ENCODE data around the gene ARL2BP. TPM values are rescaled to one million over a fixed set of nuclear protein-coding genes. Genes with fewer than 3 reads are reported as not detected.
"Not testable (repeated sequence)": the region's sequence is repeated elsewhere in the genome, so short reads cannot be mapped to it uniquely, and the experiment has no call there.

Gene ARL2BP
- total RNA-seq, 1 donor from 2014 or later: 67.4 TPM

DNA sequence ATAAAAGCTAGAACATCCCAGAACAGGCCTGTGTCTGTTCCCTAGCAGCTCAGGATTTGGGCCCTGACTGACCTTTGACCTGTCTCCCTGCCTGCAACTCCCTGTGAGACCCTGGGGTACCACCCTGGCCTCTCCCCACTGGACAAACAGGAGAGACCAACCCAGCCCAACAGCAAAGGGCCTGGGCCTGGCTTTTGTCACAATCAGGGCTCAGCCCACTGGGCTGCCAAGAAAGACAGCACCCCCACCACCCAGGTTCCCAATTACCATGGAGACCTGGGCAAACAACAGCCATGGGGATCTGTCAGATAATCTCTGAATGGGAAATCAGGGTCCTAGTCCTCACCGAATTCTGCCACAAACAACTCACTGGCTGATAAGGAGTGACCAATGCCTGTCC is 28.3 kb downstream of the ARL2BP start:
- Mint-ChIP-seq H3K4me1 (ENCODE audit: unreplicated experiment) (peaks cover 17% of the 10 kb centered on the region), H3K27me3 (ENCODE audit: unreplicated experiment) (no peaks in the 10 kb centered on the region), H3K9me3 (ENCODE audit: unreplicated experiment) (no peaks in the 10 kb centered on the region), H3K36me3 (ENCODE audit: unreplicated experiment) (no peaks in the 10 kb centered on the region), H3K4me3 (ENCODE audit: unreplicated experiment) (no peak overlapping the region), H3K27ac (ENCODE audit: unreplicated experiment) (no peak overlapping the region)
- DNase-seq (ENCODE audit: extremely low spot score, unreplicated experiment): no peak
- TF ChIP-seq, protein P1, sequence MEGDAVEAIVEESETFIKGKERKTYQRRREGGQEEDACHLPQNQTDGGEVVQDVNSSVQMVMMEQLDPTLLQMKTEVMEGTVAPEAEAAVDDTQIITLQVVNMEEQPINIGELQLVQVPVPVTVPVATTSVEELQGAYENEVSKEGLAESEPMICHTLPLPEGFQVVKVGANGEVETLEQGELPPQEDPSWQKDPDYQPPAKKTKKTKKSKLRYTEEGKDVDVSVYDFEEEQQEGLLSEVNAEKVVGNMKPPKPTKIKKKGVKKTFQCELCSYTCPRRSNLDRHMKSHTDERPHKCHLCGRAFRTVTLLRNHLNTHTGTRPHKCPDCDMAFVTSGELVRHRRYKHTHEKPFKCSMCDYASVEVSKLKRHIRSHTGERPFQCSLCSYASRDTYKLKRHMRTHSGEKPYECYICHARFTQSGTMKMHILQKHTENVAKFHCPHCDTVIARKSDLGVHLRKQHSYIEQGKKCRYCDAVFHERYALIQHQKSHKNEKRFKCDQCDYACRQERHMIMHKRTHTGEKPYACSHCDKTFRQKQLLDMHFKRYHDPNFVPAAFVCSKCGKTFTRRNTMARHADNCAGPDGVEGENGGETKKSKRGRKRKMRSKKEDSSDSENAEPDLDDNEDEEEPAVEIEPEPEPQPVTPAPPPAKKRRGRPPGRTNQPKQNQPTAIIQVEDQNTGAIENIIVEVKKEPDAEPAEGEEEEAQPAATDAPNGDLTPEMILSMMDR (IDR thresholded peaks at IDR 0.05): no peak

DNA sequence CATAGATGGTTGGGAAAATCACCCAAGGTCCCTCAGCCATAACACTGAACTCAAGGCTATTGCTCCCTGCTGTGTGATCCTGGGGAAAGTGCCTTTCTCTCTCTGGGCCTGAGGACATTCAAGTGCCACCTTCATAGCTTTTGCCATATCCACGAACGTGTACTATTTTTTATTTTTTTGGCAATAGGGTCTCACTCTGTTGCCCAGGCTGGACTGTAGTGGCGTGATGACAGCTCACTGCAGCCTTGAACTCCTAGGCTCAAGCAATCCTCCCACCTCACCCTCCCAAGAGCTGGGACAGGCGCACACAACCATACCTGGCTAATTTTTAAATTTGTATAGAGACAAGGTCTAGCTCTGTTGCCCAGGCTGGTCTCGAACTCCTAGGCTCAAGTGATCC is 28.8 kb downstream of the ARL2BP start:
- Mint-ChIP-seq H3K4me1 (ENCODE audit: unreplicated experiment) (peaks cover 17% of the 10 kb centered on the region), H3K36me3 (ENCODE audit: unreplicated experiment) (no peaks in the 10 kb centered on the region), H3K4me3 (ENCODE audit: unreplicated experiment) (no peak overlapping the region), H3K27ac (ENCODE audit: unreplicated experiment) (no peak overlapping the region), H3K27me3 (ENCODE audit: unreplicated experiment) (no peaks in the 10 kb centered on the region), H3K9me3 (ENCODE audit: unreplicated experiment) (no peaks in the 10 kb centered on the region)
- DNase-seq (ENCODE audit: extremely low spot score, unreplicated experiment): no peak
- TF ChIP-seq, protein P1 (IDR thresholded peaks at IDR 0.05): no peak

DNA sequence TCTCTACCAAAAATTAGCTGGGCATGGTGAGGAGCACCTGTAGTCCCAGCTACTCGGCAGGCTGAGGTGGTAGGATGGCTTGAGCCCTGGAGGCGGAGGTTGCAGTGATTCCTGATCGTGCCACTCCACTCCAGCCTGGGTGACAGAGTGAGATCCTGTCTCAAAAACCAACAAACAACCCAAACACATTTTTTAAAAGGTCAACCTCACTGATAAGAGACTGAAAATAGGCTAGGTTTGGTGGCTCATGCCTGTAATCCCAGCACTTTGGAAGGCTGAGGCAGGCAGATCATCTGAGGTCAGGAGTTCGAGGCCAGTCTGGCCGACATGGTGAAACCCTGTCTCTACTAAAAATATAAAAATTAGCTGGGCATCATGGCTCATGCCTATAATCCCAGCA is 30.9 kb downstream of the ARL2BP start:
- not testable (repeated sequence) for DNase-seq (ENCODE audit: extremely low spot score, unreplicated experiment); H3K36me3 Mint-ChIP-seq (ENCODE audit: unreplicated experiment); H3K4me3 Mint-ChIP-seq (ENCODE audit: unreplicated experiment); H3K27ac Mint-ChIP-seq (ENCODE audit: unreplicated experiment); H3K9me3 Mint-ChIP-seq (ENCODE audit: unreplicated experiment); H3K27me3 Mint-ChIP-seq (ENCODE audit: unreplicated experiment)
- peaks cover 17% of the 10 kb centered on the region for H3K4me1 Mint-ChIP-seq (ENCODE audit: unreplicated experiment)

- Mint-ChIP-seq H3K36me3 (ENCODE audit: unreplicated experiment) (no peaks in the 10 kb centered on the region), H3K4me3 (ENCODE audit: unreplicated experiment) (no peak overlapping the region), H3K9me3 (ENCODE audit: unreplicated experiment) (no peaks in the 10 kb centered on the region), H3K27me3 (ENCODE audit: unreplicated experiment) (no peaks in the 10 kb centered on the region), H3K27ac (ENCODE audit: unreplicated experiment) (no peak overlapping the region), H3K4me1 (ENCODE audit: unreplicated experiment) (peaks cover 17% of the 10 kb centered on the region)
- no peak for DNase-seq (ENCODE audit: extremely low spot score, unreplicated experiment)
- TF ChIP-seq, protein P1 (IDR thresholded peaks at IDR 0.05): no peak
Observed at GRCh38 chr16:57276596-57276995, 31.5 kb downstream of the ARL2BP start.

GRCh38 chr16:57277586-57277985 is 32.5 kb downstream of the ARL2BP start:
- no peaks in the 10 kb centered on the region for H3K36me3 Mint-ChIP-seq (ENCODE audit: unreplicated experiment)
- TF ChIP-seq, protein P1 (IDR thresholded peaks at IDR 0.05): no peak
- no peak overlapping the region for H3K4me3 Mint-ChIP-seq (ENCODE audit: unreplicated experiment)
- no peaks in the 10 kb centered on the region for H3K9me3 Mint-ChIP-seq (ENCODE audit: unreplicated experiment)
- no peak overlapping the region for H3K27ac Mint-ChIP-seq (ENCODE audit: unreplicated experiment)
- peaks cover 17% of the 10 kb centered on the region for H3K4me1 Mint-ChIP-seq (ENCODE audit: unreplicated experiment)
- peaks cover 3% of the 10 kb centered on the region for H3K27me3 Mint-ChIP-seq (ENCODE audit: unreplicated experiment)
- no peak for DNase-seq (ENCODE audit: extremely low spot score, unreplicated experiment)

DNA sequence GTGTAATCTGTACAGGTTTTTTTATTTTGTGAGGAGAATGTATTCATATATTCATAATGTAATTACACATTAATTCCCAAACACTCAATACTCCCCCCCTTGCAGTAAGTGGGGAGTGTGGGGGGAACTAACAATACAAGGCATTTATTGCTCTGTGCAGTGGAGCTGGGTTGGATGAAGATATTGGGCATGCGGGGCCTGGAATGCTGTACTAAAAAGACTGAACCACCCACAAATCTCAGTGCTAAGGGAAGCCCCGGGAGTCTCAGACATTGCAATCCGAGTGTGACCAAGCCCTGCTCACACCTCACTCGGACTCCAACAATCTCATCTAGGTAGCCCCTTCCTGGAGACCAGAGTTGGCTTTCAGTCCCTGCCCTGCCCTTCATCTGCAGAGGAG is 33.4 kb downstream of the ARL2BP start:
- H3K27me3 Mint-ChIP-seq (ENCODE audit: unreplicated experiment): peaks cover 3% of the 10 kb centered on the region
- TF ChIP-seq, protein P1 (IDR thresholded peaks at IDR 0.05): no peak
- H3K9me3 Mint-ChIP-seq (ENCODE audit: unreplicated experiment): no peaks in the 10 kb centered on the region
- no peaks in the 10 kb centered on the region for H3K36me3 Mint-ChIP-seq (ENCODE audit: unreplicated experiment)
- H3K4me3 Mint-ChIP-seq (ENCODE audit: unreplicated experiment): no peak overlapping the region
- peaks cover 25% of the 10 kb centered on the region for H3K4me1 Mint-ChIP-seq (ENCODE audit: unreplicated experiment)
- H3K27ac Mint-ChIP-seq (ENCODE audit: unreplicated experiment): no peak overlapping the region
- no peak for DNase-seq (ENCODE audit: extremely low spot score, unreplicated experiment)
